DOHH2 (cell line): ENCODE measurements around the gene SEMA5B.

Source experiments
- H3F3A ChIP-seq: fragments of 200-600 bp; sonication (generic), shearing (Covaris generic); 2 replicates; pipeline ENCODE4 v1.6.0; 2016; ENCODE audit warnings: antibody characterized with exemption, mild to moderate bottlenecking; ENCODE audit not compliant: control insufficient read depth, insufficient read depth
- H3K27ac ChIP-seq: fragments of 200-600 bp; sonication (generic); 2 replicates; pipeline ENCODE4 v1.5.1; 2014; ENCODE audit warnings: low read depth, mild to moderate bottlenecking, low read length, moderate library complexity
- H3K27me3 ChIP-seq: fragments of 200-600 bp; sonication (generic); 2 replicates; pipeline ENCODE4 v1.6.1; 2014; ENCODE audit warnings: mild to moderate bottlenecking, low read length, mixed read lengths; ENCODE audit not compliant: control insufficient read depth
- H3K36me3 ChIP-seq: fragments of 200-600 bp; sonication (generic); 2 replicates; pipeline ENCODE4 v1.6.1; 2014; ENCODE audit warnings: mild to moderate bottlenecking, low read length, moderate library complexity, mixed read lengths; ENCODE audit not compliant: control insufficient read depth
- H3K4me1 ChIP-seq: fragments of 200-600 bp; sonication (generic); 2 replicates; pipeline ENCODE4 v1.6.1; 2014; ENCODE audit warnings: mild to moderate bottlenecking, low read length, mixed read lengths; ENCODE audit not compliant: control insufficient read depth
- H3K4me2 ChIP-seq: fragments of 200-600 bp; sonication (generic); 2 replicates; pipeline ENCODE4 v1.6.0; 2014; ENCODE audit warnings: mild to moderate bottlenecking, low read length, moderate library complexity
- H3K4me3 ChIP-seq: fragments of 200-600 bp; sonication (generic); 2 replicates; pipeline ENCODE4 v1.5.1; 2014; ENCODE audit warnings: mild to moderate bottlenecking, low read length, mixed read lengths
- H3K79me2 ChIP-seq: fragments of 200-600 bp; sonication (generic); 2 replicates; pipeline ENCODE4 v1.6.1; 2014; ENCODE audit warnings: mild to moderate bottlenecking, low read length, mixed read lengths; ENCODE audit not compliant: control insufficient read depth
- H3K9me2 ChIP-seq: fragments of 200-600 bp; sonication (generic); replicated peaks from 2 replicates; pipeline ENCODE4 v1.6.1; 2014; ENCODE audit warnings: mild to moderate bottlenecking, low read length, mixed read lengths; ENCODE audit not compliant: control insufficient read depth
- H3K9me3 ChIP-seq: fragments of 200-600 bp; sonication (generic); 2 replicates; pipeline ENCODE4 v1.6.1; 2014; ENCODE audit warnings: antibody characterized with exemption, low read length, mixed read lengths; ENCODE audit not compliant: control insufficient read depth, insufficient read depth
- H4K20me1 ChIP-seq: fragments of 200-600 bp; sonication (generic); 2 replicates; pipeline ENCODE4 v1.6.0; 2014; ENCODE audit warnings: low read depth, mild to moderate bottlenecking, antibody characterized with exemption, low read length, moderate library complexity; ENCODE audit not compliant: control insufficient read depth, insufficient read depth
- EZH2phosphoT487 ChIP-seq: fragments of 200-600 bp; sonication (generic); IDR thresholded peaks from 2 replicates; pipeline ENCODE4 v1.6.1; 2017; ENCODE audit warnings: borderline replicate concordance, mild to moderate bottlenecking, antibody characterized with exemption, low read length, moderate library complexity, mixed read lengths
- TF ChIP-seq, protein P1 (sequence below): fragments of 200-600 bp; sonication (generic); IDR thresholded peaks from one replicate; pipeline ENCODE4 v1.5.1; 2014; ENCODE audit warnings: antibody characterized with exemption, mild to moderate bottlenecking, low read depth, low read length; ENCODE audit not compliant: poor library complexity, severe bottlenecking

Gene SEMA5B

DNA sequence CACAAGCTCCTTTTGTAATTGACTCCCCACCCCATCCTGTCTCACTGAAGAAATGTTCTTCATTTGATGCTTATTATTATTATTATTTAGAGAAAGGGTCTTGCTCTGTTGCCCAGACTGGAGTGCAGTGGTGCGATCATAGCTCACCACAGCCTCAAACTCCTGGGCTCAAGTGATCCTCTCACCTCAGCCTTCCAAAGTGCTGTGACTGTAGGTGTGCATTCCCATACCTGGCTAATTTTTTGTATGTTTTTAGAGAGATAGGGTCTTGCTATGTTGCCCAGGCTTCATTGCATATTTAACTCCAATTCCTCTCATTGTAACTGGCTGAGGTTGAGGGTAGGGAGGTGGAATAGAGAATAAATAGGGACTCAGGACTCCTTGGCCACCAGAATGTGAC is 22.3 kb downstream of the SEMA5B start:
- no peaks in the 10 kb centered on the region for H4K20me1 ChIP-seq
- H3K27ac ChIP-seq: no peak overlapping the region
- no peaks in the 10 kb centered on the region for H3K9me3 ChIP-seq
- no peaks in the 10 kb centered on the region for H3K9me2 ChIP-seq
- H3K4me3 ChIP-seq: no peak overlapping the region
- H3K4me1 ChIP-seq: no peaks in the 10 kb centered on the region
- no peak for TF ChIP-seq EZH2phosphoT487
- TF ChIP-seq, protein P1, sequence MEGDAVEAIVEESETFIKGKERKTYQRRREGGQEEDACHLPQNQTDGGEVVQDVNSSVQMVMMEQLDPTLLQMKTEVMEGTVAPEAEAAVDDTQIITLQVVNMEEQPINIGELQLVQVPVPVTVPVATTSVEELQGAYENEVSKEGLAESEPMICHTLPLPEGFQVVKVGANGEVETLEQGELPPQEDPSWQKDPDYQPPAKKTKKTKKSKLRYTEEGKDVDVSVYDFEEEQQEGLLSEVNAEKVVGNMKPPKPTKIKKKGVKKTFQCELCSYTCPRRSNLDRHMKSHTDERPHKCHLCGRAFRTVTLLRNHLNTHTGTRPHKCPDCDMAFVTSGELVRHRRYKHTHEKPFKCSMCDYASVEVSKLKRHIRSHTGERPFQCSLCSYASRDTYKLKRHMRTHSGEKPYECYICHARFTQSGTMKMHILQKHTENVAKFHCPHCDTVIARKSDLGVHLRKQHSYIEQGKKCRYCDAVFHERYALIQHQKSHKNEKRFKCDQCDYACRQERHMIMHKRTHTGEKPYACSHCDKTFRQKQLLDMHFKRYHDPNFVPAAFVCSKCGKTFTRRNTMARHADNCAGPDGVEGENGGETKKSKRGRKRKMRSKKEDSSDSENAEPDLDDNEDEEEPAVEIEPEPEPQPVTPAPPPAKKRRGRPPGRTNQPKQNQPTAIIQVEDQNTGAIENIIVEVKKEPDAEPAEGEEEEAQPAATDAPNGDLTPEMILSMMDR: no peak
- H3F3A ChIP-seq: no peaks in the 10 kb centered on the region
- no peaks in the 10 kb centered on the region for H3K79me2 ChIP-seq
- no peak overlapping the region for H3K4me2 ChIP-seq
- no peaks in the 10 kb centered on the region for H3K36me3 ChIP-seq
- peaks cover 49% of the 10 kb centered on the region for H3K27me3 ChIP-seq

DNA sequence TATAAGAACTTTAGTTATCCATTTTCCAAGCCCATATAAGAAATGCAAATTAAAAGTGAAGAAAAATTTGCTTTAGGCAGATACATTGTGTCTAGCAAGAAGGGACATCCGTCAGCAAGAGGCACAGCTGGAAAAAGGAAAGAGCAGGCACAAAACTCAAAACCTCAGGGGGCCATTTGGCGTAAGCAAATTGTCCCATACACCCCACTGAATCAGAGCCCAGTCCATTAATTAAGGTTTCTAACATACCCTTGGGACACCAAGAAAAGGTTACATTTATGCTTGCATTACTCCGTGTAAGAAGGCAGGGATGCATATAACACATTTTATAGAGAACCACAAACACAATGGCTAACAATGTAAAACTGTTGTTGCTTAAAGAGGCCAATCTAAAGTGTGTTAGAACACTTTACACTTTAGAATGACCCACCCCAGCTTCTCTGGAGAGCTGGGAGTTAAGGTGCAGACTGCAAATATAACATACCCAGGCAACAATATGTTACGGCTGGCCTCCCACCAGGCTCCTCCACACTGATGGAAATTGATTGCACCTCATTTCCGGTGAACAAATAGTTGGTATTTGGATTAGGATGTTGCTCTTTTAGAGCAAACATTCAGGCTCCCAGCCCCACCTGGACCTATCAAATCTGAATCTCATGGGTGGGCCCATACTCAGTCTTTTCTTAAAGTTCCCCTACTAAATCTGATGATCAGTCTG is 23.2 kb downstream of the SEMA5B start:
- Histone ChIP-seq H3K27me3 (peaks cover 48% of the 10 kb centered on the region), H3K27ac (no peak overlapping the region)

DNA sequence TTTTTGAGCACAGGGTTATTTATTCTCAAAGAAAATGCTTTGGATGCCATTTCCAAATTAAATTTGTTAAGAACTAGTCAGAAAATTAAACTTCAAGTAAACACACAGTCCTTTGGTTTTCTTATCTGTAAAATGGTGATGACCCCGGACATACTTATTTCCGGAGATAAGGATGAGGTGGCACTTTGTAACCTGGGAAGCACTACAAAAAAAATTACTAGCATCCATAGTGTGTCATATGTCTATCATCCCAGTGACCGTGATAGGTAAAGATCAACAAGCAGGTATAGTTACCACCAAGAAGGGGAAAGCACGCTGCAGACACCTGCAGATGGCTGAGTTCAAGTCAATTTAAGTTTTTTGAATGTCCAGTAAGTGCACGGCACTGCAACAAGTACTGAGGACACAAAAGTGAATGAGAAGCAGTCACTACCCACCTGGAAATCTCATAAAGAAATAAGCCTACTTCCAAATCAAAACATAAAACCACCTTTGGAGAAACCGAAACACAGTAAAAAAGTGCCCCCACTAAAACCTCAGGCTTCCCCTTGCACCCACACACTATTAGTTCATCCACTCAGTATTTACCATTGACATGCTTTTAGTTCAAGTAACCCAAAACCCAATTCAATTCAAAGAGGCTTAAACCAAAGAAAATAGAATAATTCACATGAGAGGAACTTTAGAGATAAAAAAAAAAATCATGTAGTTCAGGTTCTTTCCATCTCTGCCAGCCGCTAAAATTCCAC is 24.6 kb downstream of the SEMA5B start:
- no peaks in the 10 kb centered on the region for H3F3A ChIP-seq
- H3K4me1 ChIP-seq: no peaks in the 10 kb centered on the region
- no peaks in the 10 kb centered on the region for H3K36me3 ChIP-seq
- no peak overlapping the region for H3K27ac ChIP-seq
- TF ChIP-seq EZH2phosphoT487: no peak
- TF ChIP-seq, protein P1: no peak
- no peaks in the 10 kb centered on the region for H3K79me2 ChIP-seq
- peaks cover 35% of the 10 kb centered on the region for H3K27me3 ChIP-seq
- H4K20me1 ChIP-seq: no peaks in the 10 kb centered on the region
- no peaks in the 10 kb centered on the region for H3K9me3 ChIP-seq
- no peaks in the 10 kb centered on the region for H3K9me2 ChIP-seq
- H3K4me3 ChIP-seq: no peak overlapping the region
- H3K4me2 ChIP-seq: no peak overlapping the region

More for the DNA sequence above, 23.2 kb downstream of the SEMA5B start:
- Histone ChIP-seq H3K9me2 (no peaks in the 10 kb centered on the region), H3K4me3 (no peak overlapping the region), H3K4me2 (no peak overlapping the region), H4K20me1 (no peaks in the 10 kb centered on the region), H3K79me2 (no peaks in the 10 kb centered on the region), H3F3A (no peaks in the 10 kb centered on the region), H3K36me3 (no peaks in the 10 kb centered on the region), H3K9me3 (no peaks in the 10 kb centered on the region), H3K4me1 (no peaks in the 10 kb centered on the region)
- TF ChIP-seq, protein P1: no peak
- TF ChIP-seq EZH2phosphoT487: no peak
